HT-29 (cell line): ENCODE results near the gene STX8. TPM values are rescaled to one million over a fixed set of nuclear protein-coding genes. Genes with fewer than 3 reads are reported as not detected.
"Not testable (repeated sequence)": the region's sequence is repeated elsewhere in the genome, so short reads cannot be mapped to it uniquely, and the experiment has no call there.

Source experiments
- DNase-seq: peaks from one replicate; pipeline ENCODE4 v3.0.0-alpha.2; 2015; ENCODE audit warnings: low spot score
- total RNA-seq: library from RNA; depleted of rRNA; stranded (reverse); fragments of >200 nt; shearing (Covaris generic); gene quantifications from 2 replicates; pipeline ENCODE4 v1.2.3, GENCODE V29; 2014

The STX8 gene
- total RNA-seq, 1 experiment from 2014 or later, result 26.0 TPM

DNA sequence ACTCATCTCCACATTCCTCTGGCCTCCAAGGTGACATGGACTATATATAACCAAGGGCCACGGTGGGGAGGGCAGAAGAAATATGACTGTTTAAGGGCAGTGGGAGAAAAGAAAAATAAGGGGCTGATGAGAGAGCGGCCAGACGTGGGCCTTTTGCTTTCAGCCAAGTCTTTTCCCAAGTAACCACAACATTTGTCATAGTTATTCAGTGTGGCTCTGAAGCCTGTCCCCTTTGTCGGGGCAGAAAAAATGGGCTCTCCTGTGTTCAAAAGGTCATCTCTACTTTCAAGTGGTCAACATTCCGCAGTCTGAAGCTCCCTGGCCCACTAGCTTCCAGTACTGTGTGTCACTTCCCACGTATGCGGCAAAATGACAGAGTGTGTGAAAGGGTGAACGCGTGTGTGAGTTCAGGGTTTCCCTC, 308.9 kb downstream of the STX8 start:
- DNase-seq, result no peak

DNA sequence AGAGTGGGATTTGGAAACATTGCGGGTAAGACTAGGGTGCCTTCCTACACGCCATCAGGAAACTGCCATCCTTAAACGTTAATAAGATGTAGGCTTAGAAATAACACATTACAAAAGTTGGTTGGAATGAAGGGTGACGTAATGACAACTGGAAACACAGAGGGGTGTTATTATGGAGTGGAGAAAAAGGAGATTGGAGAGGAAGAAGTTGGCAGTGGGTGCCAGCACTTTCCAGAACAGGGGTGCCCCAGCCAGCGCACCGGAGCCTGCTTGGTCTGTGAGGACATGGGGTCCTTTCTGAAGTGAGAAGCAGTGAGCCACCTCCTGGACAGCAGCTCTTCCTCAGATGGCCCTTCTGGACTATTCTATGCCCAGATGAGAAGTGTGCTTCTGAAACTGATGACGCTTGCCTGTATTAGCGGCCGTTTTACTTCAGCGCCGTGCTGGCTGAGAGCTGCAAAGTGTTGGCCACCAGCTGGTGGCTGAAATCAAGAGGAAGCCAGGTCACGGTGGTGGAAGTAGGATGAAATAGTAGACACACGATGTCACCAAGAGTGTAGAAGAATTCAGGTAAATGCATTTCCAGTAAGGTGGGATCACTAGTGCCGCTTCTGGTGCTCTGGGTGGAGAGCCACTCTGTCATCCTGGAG, 309.5 kb downstream of the STX8 start:
- DNase-seq, result no peak

DNA sequence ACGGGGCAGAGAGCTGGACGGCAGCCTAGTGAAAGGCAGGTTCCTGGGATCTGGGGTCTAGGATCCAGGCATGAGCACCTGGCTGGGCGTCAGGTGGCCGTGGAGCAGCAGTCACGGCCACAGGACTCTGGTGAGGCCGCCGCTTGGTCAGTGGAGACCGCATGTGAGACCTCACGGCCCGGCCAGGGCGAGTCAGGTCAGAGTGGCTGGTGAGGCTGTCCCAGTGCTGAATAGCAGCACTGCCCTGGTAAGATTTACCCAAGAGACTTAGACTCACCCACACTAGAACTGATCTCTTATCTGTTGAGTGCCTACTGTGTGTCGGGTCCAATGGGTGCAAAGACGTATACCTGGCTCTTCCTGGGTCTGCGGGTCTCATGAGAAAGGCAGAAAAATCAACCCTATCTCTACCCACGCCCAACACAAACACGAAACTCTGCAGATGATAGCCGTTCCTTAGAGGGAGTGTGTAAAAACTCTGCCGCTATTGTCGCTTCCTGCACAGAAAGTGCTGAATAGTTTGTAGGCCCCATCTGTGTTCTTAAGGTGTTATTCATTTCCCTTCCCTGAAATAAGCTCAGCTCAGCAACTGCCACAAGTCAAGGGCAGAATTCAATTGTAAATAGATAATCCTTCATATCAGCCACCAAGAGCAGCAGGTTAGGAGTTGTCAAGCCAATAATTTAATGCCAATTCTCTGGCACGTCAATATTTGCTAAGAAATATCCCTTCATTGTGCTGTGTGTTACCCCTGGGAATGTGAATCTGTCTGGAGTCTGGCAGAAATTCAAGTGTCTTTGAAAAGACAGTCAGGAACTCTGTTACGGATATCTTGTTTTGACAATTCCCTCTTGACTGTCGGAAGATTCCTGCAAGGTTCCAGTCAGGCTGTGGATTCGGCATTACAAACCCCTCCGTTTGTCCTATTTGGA, 314.3 kb downstream of the STX8 start:
- no peak for DNase-seq

DNA sequence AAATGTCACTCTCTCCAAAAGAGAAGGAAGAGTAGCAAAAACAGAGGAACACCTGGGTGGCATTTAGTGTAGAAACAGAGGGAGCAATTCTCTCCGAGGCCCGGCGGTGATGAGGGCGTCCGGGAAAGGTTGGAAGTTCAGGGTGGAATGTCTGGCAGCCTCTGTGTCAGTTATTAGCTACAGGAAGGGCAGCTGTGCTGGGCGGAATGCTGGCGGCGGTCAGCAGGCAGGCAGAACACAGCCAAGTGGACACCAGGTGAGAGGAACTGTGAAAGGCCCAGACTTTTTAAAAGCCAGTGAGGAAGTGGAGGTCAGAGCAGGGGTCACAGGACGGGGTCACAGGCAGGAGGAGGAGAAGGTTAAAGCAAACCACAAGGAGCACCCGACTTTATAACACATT, 316.2 kb downstream of the STX8 start:
- no peak for DNase-seq

DNA sequence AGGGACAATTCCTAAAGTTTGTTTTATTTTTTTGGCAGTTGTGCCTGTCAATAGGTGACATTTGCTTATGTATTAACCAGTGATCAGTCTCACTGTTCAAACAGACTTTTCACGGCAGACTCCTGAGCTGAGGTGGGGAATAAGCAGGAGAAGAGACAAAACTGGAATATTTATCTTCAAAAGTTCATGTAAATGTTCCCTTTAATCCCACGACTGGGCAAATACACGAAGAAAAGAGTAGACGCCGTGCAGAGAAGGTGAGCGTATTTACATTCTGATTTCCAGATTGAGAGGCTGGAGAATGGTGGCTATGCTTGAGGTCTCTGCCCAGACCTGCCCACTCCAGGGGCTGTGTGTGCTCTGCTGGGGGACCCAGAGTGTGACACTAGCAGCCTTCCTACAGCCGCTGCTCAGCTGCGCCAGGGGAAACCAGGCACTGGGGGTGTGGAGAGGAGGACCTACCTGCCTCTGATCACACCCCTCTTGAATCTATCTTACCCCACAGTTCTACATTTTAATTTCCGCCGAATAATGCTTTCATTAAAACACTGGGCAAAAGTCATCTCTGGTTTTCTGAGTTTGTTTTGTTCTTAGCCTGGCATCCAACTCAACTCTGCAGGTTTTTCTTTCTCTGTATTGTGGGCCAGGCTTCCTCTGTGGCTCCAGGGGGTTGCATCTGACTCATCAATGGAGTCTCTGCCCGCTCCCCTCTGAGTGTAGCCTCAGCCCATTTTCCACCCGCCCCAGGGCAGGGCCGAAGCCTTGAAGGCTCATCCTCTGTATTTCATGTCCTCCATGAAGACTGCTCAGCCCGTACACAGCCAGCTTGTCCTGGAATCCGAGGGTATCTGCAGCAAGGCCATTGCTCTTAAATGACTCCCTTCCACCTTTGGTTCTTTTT, 317.3 kb downstream of the STX8 start:
- no peak for DNase-seq

DNA sequence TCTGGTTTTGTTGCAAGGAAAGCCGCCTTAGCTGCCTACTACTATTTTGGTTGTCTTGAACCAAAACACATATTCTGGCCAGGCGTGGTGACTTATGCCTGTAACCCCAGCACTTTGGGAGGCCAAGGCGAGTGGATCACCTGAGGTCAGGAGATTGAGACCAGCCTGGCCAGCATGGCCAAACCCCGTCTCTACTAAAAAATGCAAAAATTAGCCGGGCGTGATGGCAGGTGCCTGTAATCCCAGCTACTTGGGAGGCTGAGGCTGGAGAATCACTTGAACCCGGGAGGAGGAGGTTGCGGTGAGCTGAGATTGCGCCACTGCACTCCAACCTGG, 318.0 kb downstream of the STX8 start:
- DNase-seq, result not testable (repeated sequence)

DNA sequence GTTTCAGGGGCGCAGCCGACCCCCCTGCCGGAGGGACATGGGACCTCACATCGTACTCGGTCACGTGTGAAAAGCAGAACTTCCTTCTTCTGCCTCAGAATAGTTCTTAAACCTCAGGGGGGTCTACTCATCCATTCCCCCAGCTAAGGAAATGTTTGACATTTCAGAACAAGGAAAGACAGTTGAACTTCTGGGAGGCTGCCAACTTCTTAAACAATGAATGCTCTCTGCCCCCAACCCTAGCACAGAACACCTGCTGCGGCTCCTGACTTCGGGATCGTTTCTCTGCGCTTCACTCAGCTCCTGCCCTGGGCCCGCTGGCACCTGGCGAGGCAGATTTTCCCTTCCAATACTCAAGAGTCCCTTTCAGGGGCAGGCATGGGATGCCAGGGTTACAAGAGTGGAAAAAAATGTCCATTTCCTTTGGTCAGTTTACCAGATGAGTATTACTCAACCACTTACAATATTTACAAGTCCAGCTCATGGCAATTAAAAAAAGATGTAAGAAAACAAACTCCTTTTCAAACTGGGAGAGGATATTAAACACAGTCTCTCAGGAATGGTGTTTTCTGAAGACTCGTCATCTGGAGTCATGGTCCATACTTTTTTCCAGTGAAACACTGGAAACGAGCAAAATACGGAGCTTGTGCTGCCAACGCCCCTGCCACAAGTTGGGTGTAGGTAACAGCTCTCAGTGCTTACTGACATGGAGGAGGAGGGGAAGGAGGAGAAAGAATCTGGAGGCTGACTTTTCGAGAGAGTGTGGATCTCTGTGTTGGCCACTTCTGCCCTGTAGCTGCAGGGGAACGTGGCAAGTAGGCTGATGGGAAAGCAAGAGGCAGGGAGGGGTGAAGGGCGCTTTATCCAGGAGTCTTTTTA, 318.6 kb downstream of the STX8 start:
- DNase-seq, result no peak

DNA sequence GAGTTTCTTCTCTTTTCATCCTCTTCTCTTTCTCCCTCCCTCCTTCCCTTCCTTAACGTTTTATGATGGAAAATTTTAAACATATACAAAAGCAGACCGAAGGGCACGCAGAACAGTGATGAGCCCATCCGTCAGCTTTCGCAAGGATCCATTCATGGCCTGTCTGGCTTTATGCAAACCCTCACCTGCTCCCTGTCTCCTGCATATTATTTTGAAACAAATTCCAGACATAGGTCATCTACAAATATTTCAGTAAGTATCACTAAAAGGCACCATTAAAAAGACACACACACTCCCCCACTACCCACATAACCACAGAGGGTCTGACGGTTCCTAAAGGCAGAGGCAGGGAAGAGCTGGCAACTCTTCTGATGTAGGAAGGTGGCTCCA, 319.3 kb downstream of the STX8 start:
- DNase-seq, result no peak

DNA sequence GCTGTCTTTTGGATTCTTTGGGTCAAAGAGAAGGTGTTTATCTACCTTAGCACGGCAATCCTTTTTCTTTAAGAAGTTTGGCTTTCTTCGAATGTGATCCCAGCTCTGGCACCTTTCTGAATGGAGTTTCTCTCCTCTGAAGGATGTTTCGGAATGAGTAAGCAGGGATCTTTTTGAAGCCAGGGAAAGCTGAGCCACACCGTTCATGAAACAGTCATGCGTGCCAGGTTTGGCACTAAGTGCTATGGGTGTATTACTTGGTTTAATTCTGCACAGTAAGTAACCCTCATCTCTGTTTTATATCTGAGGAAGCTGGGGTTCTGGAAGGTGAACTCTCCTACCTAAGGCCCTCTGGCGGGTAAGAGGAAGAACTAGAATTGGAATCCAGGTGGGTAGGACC, 319.8 kb downstream of the STX8 start:
- DNase-seq, result no peak

DNA sequence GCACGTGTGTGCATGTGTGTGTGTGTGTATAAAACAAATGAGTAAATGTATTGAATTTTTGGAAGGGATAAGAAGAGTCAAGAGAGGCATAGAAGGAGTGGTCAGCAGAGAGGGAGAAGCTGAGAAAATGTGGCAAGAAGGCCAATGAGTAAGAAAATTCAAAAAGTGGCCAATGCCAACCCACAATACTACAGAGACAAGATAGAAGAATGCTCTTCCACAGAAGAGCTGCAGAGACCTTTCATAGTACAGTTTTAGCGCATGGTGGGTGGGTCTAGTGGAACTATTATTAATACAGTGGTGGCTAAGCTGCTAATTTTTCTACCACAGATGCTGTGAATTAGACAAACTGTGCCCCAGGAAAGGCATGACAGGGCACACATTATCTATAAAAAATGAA, 320.8 kb downstream of the STX8 start:
- DNase-seq, result no peak

DNA sequence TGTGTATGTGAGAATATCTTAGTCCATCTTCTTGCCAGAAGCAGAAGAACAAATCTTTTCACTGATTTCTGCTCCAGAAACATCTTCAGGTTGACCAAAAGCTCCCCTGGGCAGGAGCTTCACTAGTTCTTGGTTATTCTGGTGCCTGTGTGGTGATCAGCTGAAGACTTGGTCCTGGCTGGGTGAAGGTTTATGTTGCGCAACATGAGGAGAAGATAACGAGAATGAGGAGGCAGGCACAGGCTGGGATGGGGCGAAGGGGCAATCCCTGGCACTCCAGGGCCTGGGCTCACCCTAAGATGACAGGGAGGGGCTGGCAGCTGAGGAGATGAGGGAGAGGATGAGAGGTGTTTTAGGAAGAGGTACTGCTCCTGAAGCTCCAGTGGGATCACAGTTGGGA, 322.3 kb downstream of the STX8 start:
- no peak for DNase-seq

DNA sequence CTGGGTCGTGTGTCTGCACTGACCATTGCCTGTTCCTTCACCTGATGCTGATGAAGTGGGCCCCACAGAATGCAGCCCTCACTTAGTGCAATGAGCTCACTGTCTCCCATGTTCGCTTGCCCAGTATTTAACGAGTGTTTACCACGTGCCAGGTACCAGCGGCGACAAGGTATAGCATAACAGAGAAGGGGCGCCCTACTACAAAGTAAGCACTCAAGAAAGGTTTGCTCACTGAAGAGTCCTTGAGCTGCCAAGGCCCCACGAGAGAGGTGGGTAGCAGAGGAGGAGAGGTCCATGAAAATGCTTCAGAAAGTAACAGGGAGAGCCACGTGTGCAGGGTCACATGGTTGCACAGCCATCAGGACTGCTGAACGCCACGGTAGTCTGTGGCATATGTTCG, 324.3 kb downstream of the STX8 start:
- DNase-seq, result no peak

DNA sequence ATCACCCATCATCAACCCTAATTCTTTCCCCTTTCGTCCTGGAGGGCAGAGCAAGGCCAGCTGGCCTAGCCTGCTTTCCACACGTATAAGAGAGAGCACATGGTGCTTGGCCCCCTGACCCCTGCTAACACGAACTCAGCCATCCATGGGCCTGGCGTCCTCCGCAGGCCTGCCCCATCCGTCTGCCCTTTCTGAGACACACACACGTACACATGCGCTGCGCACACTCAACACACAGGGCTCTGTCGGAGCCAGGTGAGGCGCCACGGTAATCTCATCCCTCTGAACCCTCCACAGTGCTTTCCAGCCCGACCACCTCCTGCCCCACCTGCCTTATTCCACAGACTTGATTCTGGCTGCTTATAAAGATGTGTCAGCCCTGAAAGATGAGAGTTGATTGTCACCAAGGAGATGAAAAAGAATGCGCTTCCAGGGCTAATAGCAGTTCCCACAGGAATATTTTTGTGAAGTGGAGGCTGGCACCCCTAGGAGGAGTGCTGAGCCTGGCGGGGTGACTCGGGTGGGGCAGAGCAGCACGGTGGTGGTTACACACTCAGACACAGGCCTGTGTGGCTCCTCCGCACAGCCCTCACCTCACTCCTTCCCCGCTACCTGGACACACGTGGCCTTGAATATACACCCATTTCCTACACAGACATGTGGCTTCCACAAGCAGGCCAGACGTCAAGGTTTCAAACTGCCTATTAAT, 326.2 kb downstream of the STX8 start:
- DNase-seq, result no peak

DNA sequence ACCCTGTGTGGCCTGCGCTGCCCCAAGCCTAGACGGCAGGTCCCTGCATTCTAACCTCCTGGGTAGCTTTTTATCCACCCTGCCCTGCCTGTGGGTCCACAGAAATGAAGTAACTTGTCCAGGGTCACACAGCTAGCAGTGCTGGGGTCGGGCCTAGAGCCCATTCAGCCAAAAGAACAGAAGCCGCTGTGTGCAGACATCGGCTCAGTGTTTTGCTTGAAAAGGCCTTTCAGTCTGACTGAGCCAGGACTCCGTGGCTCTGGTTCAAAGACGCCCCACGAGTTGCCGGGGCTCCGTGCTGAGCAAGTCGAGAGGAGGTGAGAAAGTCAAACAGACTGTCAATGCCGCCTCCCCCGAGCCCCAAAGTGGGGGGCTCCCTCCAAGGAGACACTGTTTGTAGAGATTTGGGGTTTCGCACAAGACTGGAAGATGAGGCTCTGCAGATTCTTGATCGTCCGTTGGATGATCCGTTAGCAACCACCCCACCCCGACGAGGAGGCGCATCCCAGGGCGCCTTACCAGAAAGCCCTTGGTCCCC, 328.1 kb downstream of the STX8 start:
- DNase-seq, result no peak

DNA sequence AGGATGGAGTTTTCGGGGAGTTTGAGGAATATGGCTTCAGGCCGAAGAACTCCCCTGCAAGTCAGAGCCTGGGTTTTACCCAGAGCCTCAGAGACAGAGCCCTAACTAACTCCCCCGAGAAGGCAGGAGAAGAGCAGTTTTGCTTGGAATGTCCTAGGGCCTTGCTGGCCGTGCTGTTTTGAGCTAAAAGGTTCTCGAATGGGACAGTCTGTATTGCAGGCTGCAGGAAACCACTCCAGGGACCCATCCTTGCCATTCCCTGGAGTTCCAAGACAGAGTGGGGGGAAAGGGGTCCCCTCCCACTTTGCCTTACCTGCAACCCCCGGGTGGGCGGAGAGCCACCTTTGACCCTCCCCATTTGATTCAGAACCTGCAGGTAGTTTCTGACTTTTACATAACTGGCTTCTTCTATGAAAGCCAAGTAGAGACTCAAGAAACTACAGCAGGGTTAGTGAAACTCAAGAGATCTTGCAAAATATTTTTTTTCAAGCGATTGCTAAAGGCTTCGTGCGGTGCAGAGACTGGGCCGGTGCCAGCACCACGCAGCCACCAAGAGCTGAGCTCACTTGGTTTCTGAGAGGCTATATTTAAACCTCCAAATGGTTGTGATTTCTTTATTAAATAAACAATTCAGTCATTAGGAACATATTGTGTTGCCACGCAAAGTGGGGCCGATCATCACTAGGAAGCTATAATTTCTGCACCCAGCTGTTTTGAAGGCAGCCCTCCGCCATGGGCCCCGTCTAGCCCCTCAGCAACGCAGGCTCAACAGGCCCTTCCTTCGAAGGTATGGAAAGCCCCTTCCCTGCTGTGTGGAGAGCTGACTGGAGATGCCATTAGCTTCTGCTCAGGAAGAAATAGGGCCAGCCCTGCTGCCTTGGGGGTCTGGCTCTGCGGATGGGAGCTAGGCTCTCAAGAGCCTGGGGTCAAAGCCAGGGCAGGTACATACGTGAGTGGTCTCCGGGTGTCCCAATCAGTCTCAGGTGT, 331.3 kb downstream of the STX8 start:
- DNase-seq, result no peak

DNA sequence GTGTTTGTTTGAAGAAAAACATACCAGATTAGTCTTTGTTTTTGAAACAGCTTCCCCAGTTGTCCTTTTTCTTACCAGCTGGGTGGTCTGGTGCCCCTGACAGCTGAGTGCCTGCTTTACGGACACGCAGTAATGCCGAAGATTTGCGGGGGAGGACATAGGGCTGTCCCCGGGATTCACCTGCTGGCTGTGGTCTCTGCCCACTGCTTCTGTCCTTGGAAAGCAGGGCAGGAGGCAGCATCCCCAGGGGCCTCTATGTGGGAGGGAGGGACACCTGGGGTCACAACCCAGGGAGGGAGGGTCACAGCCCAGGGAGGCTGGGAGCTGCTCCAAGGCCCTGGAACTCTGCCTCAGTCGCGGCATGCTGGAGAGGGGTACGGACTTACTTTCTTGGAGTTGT, 332.6 kb downstream of the STX8 start:
- no peak for DNase-seq

DNA sequence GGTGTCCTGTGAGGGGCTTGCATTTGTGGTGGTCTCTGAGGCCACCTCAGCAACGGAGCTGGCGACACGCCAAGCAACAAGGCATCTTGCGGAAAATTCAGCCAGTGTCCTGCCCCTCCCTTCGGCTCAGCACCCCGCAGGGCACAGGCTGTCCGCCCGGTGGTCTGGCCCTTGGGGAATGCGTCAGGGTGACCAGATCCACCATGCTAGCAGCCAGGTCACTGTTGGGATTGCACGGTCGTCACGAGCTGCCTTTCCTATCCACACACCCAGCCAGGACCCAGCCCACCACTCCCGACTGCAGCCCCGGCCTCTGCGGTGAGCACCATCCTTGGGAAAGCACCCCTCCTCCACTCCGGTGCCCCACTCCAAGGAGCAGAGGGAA, 333.1 kb downstream of the STX8 start:
- no peak for DNase-seq

DNA sequence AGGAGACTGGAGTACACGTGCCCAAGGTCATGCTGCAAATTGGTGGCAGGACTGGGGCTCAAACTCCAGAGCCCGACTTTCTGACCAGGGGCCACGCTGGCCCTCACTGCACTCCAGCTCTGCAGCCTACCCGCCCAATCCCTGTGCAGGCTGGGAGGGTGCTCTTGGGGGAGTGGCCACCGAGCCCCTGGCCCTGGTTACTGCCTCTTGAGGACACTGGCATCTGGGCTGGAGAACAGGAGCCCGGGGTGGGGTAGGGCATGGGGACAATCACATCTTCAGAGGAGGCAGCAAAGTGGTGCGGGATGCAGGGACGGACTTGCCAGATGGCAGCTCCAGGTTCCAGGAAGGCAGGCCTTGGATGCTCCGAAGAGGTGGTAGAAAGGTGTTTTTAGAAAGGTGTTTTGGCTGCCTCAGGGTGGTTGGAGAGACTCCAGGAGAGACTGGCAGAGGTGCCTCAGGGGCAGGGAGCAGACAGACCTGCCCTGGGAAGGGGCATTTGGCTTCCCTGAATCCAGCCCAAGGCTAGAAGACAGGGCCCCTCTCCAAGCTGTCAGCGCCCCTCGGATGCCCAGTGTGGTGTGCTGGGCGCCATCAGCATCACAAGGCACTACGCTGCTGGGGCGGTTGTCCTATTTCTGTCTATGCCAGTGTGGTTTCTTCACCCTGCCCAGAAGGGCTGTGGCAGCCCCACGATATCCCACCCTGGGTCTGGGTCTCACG, 333.7 kb downstream of the STX8 start:
- no peak for DNase-seq

DNA sequence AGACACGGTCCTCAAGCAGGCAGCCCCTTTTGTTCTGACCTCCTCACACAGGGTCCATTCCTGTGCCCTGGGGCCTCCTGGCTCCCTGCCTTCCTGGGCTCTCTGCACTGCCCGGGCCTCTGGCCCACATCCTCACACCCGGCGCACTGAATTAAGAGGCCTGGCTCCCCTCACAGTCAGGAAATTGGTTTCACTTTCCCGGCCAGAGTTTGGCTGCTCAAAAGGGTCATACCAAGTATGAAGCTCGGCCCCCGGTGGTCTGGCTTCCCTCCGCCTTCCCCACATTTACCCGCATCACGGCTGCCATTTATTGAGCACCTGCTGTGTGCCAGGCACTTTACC, 334.3 kb downstream of the STX8 start:
- DNase-seq, result no peak
